GM21529 (cell line): Measurements from ENCODE around the gene ITGB7.

ENCODE experiments used
- ATAC-seq: cut with Tn5 transposase; IDR thresholded peaks from one replicate; pipeline ENCODE4 v1.9.1; 2021; ENCODE audit not compliant: unreplicated experiment

ITGB7 gene

GRCh38 chr12:53207042-53207441, at the start of gene ITGB7:
Gene ITGB7, minus strand, starts transcription at chr12:53207251. Its CDS starts 6,808 bp downstream, at chr12:53200443.
- peak; percentile 46 for ATAC-seq

GRCh38 chr12:53255996-53256395, 48.9 kb upstream of the ITGB7 start:
- no peak for ATAC-seq

GRCh38 chr12:53254816-53255545, 47.9 kb upstream of the ITGB7 start:
- no peak for ATAC-seq

- no peak for ATAC-seq
Measured at GRCh38 chr12:53253298-53253697, 46.2 kb upstream of the ITGB7 start.

- ATAC-seq = no peak
Measured at GRCh38 chr12:53252349-53252916, 45.4 kb upstream of the ITGB7 start.

- ATAC-seq = peak; percentile 70
Measured at GRCh38 chr12:53251477-53252348, 44.7 kb upstream of the ITGB7 start.

- ATAC-seq = no peak
Measured at GRCh38 chr12:53245286-53245685, 38.2 kb upstream of the ITGB7 start.

GRCh38 chr12:53244337-53244736, 37.3 kb upstream of the ITGB7 start:
- no peak for ATAC-seq

- ATAC-seq = no peak
Measured at GRCh38 chr12:53241623-53242412, 34.8 kb upstream of the ITGB7 start.

GRCh38 chr12:53239643-53240258, 32.7 kb upstream of the ITGB7 start:
- ATAC-seq = no peak

- no peak for ATAC-seq
Measured at GRCh38 chr12:53236443-53237111, 29.5 kb upstream of the ITGB7 start.

- ATAC-seq = no peak
Measured at GRCh38 chr12:53235742-53236442, 28.8 kb upstream of the ITGB7 start.

- ATAC-seq = no peak
Measured at GRCh38 chr12:53235164-53235563, 28.1 kb upstream of the ITGB7 start.

- ATAC-seq = no peak
Measured at GRCh38 chr12:53234271-53234914, 27.3 kb upstream of the ITGB7 start.

- ATAC-seq = no peak
Measured at GRCh38 chr12:53233671-53234121, 26.6 kb upstream of the ITGB7 start.

GRCh38 chr12:53232646-53233461, 25.8 kb upstream of the ITGB7 start:
- no peak for ATAC-seq

GRCh38 chr12:53231921-53232645, 25.0 kb upstream of the ITGB7 start, which contains the start of gene RARG:
Gene RARG, minus strand, starts transcription at chr12:53232209. Its CDS starts 4,664 bp downstream, at chr12:53227545.
- no peak for ATAC-seq
